Thoracic aorta (tissue), 2 donors: ENCODE results near the gene SPATA20. TPM values are rescaled to one million over a fixed set of nuclear protein-coding genes. Genes with fewer than 3 reads are reported as not detected.

Experiments used
- ATAC-seq: fragments of 150-250 bp; one replicate; pipeline ENCODE4 v1.8.0; 2017; ENCODE audit warnings: low read depth; ENCODE audit not compliant: insufficient number of reproducible peaks, low FRiP score
- DNase-seq: peaks from one replicate; pipeline ENCODE4 v3.0.0-alpha.2; 2020; ENCODE audit warnings: low spot score
- H3K27ac ChIP-seq, 2 donors: fragments of 200-600 bp; sonication (generic); 1 replicate in 1 of 2; 2 replicates in 1 of 2; pipeline ENCODE4 v1.5.1; 2016; ENCODE audit warnings: mild to moderate bottlenecking in 2 of 2, moderate library complexity in 2 of 2
- H3K27me3 ChIP-seq: fragments of 200-600 bp; sonication (generic); replicated peaks from 2 replicates; pipeline ENCODE4 v1.6.0; 2016; ENCODE audit warnings: mild to moderate bottlenecking; ENCODE audit not compliant: insufficient read depth
- H3K36me3 ChIP-seq: fragments of 200-600 bp; sonication (generic); one replicate; pipeline ENCODE4 v1.5.1; 2016
- H3K4me1 ChIP-seq, 2 donors: fragments of 200-600 bp; sonication (generic); 1 replicate in 1 of 2; 2 replicates in 1 of 2; pipeline versions ENCODE4 v1.5.1 to v1.6.0; 2016; ENCODE audit warnings: low read depth in 2 of 2, mild to moderate bottlenecking in 1 of 2; ENCODE audit not compliant: control insufficient read depth in 1 of 2
- H3K4me3 ChIP-seq: fragments of 200-600 bp; sonication (generic); 2 replicates; pipeline ENCODE4 v1.5.1; 2016; ENCODE audit warnings: mild to moderate bottlenecking
- H3K9me3 ChIP-seq: fragments of 200-600 bp; sonication (generic); 2 replicates; pipeline ENCODE4 v1.5.1; 2016
- CTCF ChIP-seq: fragments of 200-600 bp; sonication (generic); IDR thresholded peaks from one replicate; pipeline ENCODE4 v1.5.1; 2019; ENCODE audit warnings: antibody characterized with exemption
- total RNA-seq, 2 donors: library from RNA; depleted of rRNA; stranded (reverse); fragments of >200 nt; gene quantifications; one replicate each; pipeline versions ENCODE4 v1.1.0 to v1.2.3, GENCODE V29; 2016

SPATA20 gene
- total RNA-seq, 2 donors from 2014 or later = 82.8 to 118 TPM

GRCh38 chr17:50577451-50577954 is 30.5 kb downstream of the SPATA20 start:
- no peak for ATAC-seq

GRCh38 chr17:50578173-50578572 is 31.2 kb downstream of the SPATA20 start:
- Histone ChIP-seq H3K27me3 (no peaks in the 10 kb centered on the region), H3K9me3 (no peaks in the 10 kb centered on the region), H3K27ac (no peak overlapping the region), H3K36me3 (no peaks in the 10 kb centered on the region), H3K4me1 (no peaks in the 10 kb centered on the region), H3K4me3 (no peak overlapping the region)
- no peak for ATAC-seq
- TF ChIP-seq CTCF = no peak
- no peak for DNase-seq

More at GRCh38 chr17:50577451-50577954, 30.5 kb downstream of the SPATA20 start:
- Histone ChIP-seq H3K27me3 (no peaks in the 10 kb centered on the region), H3K27ac (no peak overlapping the region), H3K4me3 (no peak overlapping the region), H3K36me3 (no peaks in the 10 kb centered on the region), H3K9me3 (no peaks in the 10 kb centered on the region), H3K4me1 (no peaks in the 10 kb centered on the region)
- DNase-seq = no peak
- no peak for TF ChIP-seq CTCF

DNA sequence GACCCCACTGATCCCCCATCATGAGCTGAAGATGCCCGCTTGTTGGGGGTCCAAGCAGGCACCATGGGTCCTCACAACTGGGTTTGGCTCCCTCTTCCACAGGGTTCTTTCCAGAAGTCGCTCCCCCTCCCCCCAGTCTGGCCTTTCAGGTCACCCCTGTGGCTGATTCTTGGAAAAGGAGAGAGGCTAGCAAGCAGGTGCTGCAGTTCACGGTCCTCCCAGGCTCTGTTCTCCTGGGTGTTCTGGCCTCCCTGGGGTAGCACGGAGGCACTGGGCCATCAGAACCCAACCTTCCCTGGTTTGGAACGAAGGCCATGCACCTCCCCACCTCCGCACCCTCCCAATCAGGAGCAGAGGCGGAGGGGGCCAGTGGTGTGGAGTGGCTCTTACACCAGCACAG is 32.4 kb downstream of the SPATA20 start:
- no peak for TF ChIP-seq CTCF
- H3K27ac ChIP-seq = no peak overlapping the region
- ATAC-seq = no peak

DNA sequence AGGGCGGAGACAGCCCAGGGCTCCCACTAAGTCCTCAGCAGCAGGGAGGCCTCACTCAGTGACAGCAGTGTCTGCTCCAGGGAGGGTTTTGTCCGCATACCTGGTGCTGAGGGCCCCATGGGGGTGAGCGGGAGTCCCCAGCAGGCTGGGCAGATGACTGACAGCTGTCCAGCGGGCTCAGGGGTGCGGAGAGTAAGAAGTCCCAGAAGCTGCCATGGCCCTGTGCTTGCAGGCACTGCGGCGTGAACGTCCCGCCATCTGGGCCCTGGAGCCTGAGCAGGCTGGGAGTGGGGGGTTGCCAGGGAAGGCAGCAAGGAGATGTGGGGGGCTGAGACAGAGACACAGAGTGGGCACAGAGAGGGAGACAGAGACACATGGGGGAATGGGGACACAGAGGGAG is 33.7 kb downstream of the SPATA20 start:
- Histone ChIP-seq H3K9me3 (no peaks in the 10 kb centered on the region), H3K4me1 (no peaks in the 10 kb centered on the region), H3K4me3 (no peak overlapping the region), H3K27ac (no peak overlapping the region), H3K27me3 (no peaks in the 10 kb centered on the region), H3K36me3 (no peaks in the 10 kb centered on the region)
- no peak for TF ChIP-seq CTCF
- ATAC-seq (no peak), DNase-seq (no peak)

More for the DNA sequence above, 32.4 kb downstream of the SPATA20 start:
- H3K4me1 ChIP-seq = no peaks in the 10 kb centered on the region
- H3K4me3 ChIP-seq = no peak overlapping the region
- no peaks in the 10 kb centered on the region for H3K36me3 ChIP-seq
- no peak for DNase-seq
- H3K27me3 ChIP-seq = no peaks in the 10 kb centered on the region
- no peaks in the 10 kb centered on the region for H3K9me3 ChIP-seq

GRCh38 chr17:50581316-50581715 is 34.3 kb downstream of the SPATA20 start:
- Histone ChIP-seq H3K4me3 (no peak overlapping the region), H3K36me3 (no peaks in the 10 kb centered on the region), H3K9me3 (no peaks in the 10 kb centered on the region), H3K4me1 (no peaks in the 10 kb centered on the region), H3K27ac (no peak overlapping the region), H3K27me3 (no peaks in the 10 kb centered on the region)
- no peak for TF ChIP-seq CTCF
- no peak for DNase-seq
- ATAC-seq = no peak
